Islet of Langerhans (tissue), 1 donor: Measurements from ENCODE around the gene KLHL22.

Experiments used
- FAIRE-seq: peaks from one replicate; lab custom pipeline; 2011; peaks lifted over from hg19 to GRCh38; lab: Jason Lieb, UNC

KLHL22 gene

GRCh38 chr22:20446383-20446970, 49.1 kb downstream of the KLHL22 start:
- no peak for FAIRE-seq

- FAIRE-seq: no peak
These were observed 51.3 kb downstream of the KLHL22 start for GRCh38 chr22:20444325-20444724.

DNA sequence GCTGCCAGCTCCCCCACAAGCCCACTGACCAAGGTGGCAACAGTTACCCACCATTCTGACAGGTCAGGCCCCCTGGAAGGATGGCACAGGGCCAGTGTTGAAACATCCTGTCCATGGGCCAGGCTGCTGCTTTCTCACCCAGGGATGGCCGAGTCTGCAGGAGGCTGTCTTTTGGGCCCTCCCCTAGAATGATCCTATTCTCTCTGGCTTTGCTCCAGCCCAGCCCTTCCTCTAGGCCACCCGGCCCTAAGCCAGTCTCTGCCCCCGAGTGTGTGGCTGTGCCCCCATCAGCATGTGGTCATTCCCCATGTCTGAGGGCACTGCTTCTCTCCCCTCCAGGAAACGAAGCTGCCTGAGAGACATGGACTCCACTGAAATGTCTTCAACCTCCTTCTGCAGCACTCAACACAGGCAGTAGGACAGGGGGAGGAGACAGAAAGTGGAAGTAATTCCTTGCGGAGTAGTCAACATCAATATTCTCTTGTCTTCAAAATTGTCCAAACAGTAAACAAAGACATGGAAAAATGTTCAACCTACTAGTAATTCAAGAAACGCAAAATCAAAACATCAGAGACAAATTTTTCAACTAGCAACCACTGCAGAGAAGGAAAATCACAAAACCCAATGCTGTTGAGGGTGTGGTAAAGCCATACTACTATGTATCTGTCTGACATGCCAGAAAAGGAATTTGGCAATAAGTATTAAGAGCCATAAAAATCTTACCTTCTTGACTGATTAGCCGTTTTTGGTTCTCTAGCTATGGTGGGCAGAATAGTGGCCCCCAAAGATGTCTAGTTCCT, 52.9 kb downstream of the KLHL22 start:
- no peak for FAIRE-seq

- no peak for FAIRE-seq
These were observed 53.7 kb downstream of the KLHL22 start for GRCh38 chr22:20441631-20442484.

- FAIRE-seq: no peak
These were observed 54.7 kb downstream of the KLHL22 start for GRCh38 chr22:20440637-20441591.

DNA sequence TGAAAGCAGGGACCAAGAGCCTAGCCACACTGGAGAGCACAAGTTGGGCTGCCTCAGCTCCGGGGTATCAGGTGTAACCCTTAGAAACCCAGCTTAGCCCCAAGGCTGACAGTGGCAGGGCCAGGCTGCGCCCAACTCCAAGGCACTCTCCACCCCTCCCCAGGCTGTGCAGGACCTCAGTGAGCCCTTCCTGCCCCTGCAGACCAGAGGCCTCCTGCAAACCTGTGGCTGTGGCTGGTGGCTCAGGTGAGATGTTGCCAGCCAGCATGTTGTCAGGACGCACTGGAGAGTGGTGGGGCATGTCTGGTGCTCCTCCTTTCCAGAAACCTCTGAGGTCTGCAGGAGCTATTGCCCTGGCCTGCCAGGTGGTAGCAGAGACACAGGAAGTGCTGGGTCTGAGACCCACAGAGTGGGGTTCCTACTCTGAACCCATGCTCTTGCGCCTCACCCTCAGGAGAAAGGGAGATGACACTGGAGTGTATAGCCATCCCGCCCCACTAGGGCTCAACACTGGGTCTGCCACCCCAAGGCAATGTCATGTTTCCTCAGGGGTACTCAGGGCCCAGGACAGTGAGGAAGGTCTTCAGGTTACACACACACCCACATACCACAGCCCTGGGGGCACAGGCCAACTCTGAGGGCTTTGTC, 55.5 kb downstream of the KLHL22 start:
- FAIRE-seq: no peak

DNA sequence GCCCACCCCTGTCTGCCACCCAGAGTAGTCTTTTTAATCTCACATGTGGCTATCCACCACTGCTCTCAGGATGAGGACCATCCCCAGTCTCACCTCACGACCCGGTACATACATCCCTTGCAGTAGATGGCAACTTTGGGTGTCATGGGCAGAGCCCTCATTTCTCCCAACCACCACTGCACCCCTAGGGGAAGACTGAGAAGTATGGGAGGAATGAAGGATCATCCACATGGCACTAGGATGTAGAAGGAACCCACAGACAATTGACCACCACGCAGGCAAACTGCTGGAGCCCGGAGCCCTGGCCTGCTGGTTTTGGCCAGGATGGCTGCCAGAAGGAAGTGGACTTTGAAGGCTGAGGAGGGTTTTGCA, 56.1 kb downstream of the KLHL22 start:
- FAIRE-seq: no peak

- FAIRE-seq: no peak
These were observed 56.7 kb downstream of the KLHL22 start for GRCh38 chr22:20438678-20439492.

DNA sequence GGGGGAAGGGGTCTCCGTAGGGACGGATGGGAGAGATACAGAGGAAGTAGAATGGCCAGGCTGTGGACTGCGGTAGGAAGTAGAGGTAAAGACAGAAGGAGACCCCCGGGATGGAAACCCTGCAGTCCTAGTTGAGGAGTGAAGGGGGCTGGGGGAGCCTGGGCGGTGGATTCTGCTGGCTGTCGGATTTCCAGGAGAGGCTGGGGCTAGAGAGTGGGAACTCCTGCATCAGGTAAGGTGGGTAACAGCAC, 57.2 kb downstream of the KLHL22 start:
- FAIRE-seq: no peak

GRCh38 chr22:20437613-20438426, 57.8 kb downstream of the KLHL22 start, which contains the start of gene SCARF2:
Gene SCARF2 (minus strand): TSS chr22:20437825. CDS start chr22:20437754, 71 bp downstream.
- FAIRE-seq: no peak

GRCh38 chr22:20436768-20437612, 58.6 kb downstream of the KLHL22 start:
- no peak for FAIRE-seq

- no peak for FAIRE-seq
These were observed 59.3 kb downstream of the KLHL22 start for GRCh38 chr22:20436307-20436767.

GRCh38 chr22:20435436-20436306, 59.9 kb downstream of the KLHL22 start:
- FAIRE-seq: no peak

DNA sequence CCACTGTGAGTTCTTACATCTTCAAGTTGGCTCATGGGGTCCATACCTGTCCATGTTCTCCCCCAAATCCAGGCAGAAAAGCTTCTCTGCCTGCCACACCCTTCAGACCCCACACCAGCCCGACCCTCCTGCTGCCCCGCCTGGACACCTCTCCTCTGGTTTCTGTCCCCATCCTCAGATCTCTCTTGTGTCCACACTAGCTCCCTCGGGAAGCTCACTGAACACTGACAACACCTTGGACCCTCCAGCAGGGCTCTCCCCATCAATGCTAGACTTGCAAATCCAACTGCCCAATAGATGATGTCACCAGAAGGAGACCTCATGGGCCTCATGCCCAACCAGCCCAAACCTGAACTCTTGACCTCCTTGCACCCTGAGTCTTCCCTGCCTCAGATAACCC, 60.8 kb downstream of the KLHL22 start:
- FAIRE-seq: no peak

GRCh38 chr22:20434264-20434751, 61.3 kb downstream of the KLHL22 start:
- FAIRE-seq: no peak

- FAIRE-seq: no peak
These were observed 61.8 kb downstream of the KLHL22 start for GRCh38 chr22:20433686-20434241.

DNA sequence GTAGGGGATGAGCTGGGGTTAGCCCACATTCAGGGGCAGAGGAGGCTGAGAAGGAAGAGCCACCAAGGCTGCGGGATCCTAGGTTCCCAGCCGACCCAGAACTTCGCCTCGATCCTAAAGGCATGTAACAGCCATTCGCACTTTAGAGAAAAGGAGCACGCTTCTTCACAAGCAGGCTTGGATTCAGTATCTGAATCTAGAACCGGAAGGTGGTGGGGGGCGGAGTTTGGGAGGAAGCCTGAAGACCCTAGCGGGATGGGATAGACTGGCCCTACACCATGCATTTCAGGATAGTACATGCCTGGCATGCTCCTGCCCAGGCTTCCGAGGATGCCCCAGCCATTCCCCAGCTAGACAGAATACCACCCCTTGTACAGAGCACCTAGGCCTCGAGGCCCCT, 62.4 kb downstream of the KLHL22 start:
- FAIRE-seq: no peak
